ENCODE results near the gene ZNF418. TPM values are rescaled to one million over a fixed set of nuclear protein-coding genes. Genes with fewer than 3 reads are reported as not detected.

ZNF418 gene
- polyA plus RNA-seq, 1 of the 3 experiments (the other 2 are of a cell fraction): 0.07 TPM

DNA sequence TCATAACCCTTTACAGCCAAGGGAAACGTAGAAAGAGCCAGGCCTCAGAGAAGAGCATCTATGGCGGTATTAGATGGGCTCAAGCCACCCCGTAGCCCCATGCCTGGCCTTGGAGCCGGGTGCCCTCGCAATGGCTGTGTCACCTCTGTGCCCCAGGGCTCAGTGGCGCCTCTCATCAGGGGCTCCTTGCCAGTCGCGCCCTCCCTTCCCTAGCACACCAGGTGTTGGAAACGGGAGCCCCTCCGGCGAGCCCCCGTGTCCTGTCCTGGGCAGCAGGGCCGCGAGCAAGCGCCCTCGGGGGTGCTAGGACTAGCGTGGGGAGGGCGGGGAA is 11.9 kb upstream of the ZNF418 start:
- Histone ChIP-seq H3F3A (replicated peaks; ENCODE audit: insufficient read depth) (no peaks in the 10 kb centered on the region), H4K20me1 (ENCODE audit: insufficient read depth) (no peaks in the 10 kb centered on the region), H3K9ac (peak overlapping the region; percentile 81), H3K4me2 (peak overlapping the region; percentile 94), H3K4me1 (ENCODE audit: control insufficient read depth in 1 of 2, insufficient read depth in 2 of 2, low read depth in 1 of 2, low read length in 1 of 2) (peaks cover 0 to 7% of the 10 kb centered on the region in 2 experiments; a peak in 3 of 4 replicates), H3K36me3 (replicated peaks in 1 of 2; ENCODE audit: control insufficient read depth in 1 of 2, insufficient read depth in 2 of 2, low read length in 1 of 2) (peaks cover 19 to 20% of the 10 kb centered on the region in 2 experiments), H3K4me3 (ENCODE audit: low read depth in 2 of 2, low read length in 1 of 2) (peak overlapping the region; percentile 88 to 97), H3K27me3 (ENCODE audit: insufficient read depth) (no peaks in the 10 kb centered on the region), H3K79me2 (ENCODE audit: insufficient read depth) (peaks cover 53% of the 10 kb centered on the region), H3K9me3 (no peaks in the 10 kb centered on the region), H3K9me2 (no peaks in the 10 kb centered on the region), H2AFZ (ENCODE audit: low read depth) (peak overlapping the region; percentile 98; the same call in 1 of the 2 replicates), H3K27ac (ENCODE audit: low read depth in 2 of 2, low read length in 1 of 2) (peak overlapping the region in 1 of 2 experiments; percentile 53; a peak in 2 of 4 replicates)
- 5% methylated on average over 6 of the region's 18 CpGs for WGBS (ENCODE audit: low lambda C conversion rate)
- POLR2A ChIA-PET: no interaction called here
- CTCF ChIA-PET: no interaction called here
- DNase-seq: no peak
- TF ChIP-seq EP300 (IDR thresholded peaks at IDR 0.05; ENCODE audit: borderline replicate concordance in 1 of 2, low read depth in 1 of 2, low read length in 1 of 2) (no peak), TCF12 (IDR thresholded peaks at IDR 0.05) (no peak), ELF1 (IDR thresholded peaks at IDR 0.05) (no peak), GABPA (IDR thresholded peaks at IDR 0.05; ENCODE audit: low read depth) (no peak), RAD21 (IDR thresholded peaks at IDR 0.05; ENCODE audit: low read length) (no peak), RCOR1 (IDR thresholded peaks at IDR 0.05; ENCODE audit: low read length) (no peak), FOSL2 (IDR thresholded peaks at IDR 0.05; ENCODE audit: borderline replicate concordance, low read depth) (no peak), NRF1 (IDR thresholded peaks at IDR 0.05; ENCODE audit: low read depth, low read length) (no peak), TEAD4 (IDR thresholded peaks at IDR 0.05; ENCODE audit: borderline replicate concordance, insufficient read depth) (no peak), FOXJ3 (CRISPR knock-in tag; IDR thresholded peaks at IDR 0.05) (no peak), CHD2 (IDR thresholded peaks at IDR 0.05; ENCODE audit: low read length, partially characterized antibody) (no peak), GATA2 (CRISPR knock-in tag; IDR thresholded peaks at IDR 0.05) (no peak), YY1 (IDR thresholded peaks at IDR 0.05; ENCODE audit: low read depth) (no peak)
- TF ChIP-seq, protein P1, sequence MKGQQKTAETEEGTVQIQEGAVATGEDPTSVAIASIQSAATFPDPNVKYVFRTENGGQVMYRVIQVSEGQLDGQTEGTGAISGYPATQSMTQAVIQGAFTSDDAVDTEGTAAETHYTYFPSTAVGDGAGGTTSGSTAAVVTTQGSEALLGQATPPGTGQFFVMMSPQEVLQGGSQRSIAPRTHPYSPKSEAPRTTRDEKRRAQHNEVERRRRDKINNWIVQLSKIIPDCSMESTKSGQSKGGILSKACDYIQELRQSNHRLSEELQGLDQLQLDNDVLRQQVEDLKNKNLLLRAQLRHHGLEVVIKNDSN (IDR thresholded peaks at IDR 0.05; ENCODE audit: borderline replicate concordance, low read depth): no peak
- TF ChIP-seq, protein P2, sequence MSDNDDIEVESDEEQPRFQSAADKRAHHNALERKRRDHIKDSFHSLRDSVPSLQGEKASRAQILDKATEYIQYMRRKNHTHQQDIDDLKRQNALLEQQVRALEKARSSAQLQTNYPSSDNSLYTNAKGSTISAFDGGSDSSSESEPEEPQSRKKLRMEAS (IDR thresholded peaks at IDR 0.05; ENCODE audit: low read depth): no peak
- TF ChIP-seq, protein P3, sequence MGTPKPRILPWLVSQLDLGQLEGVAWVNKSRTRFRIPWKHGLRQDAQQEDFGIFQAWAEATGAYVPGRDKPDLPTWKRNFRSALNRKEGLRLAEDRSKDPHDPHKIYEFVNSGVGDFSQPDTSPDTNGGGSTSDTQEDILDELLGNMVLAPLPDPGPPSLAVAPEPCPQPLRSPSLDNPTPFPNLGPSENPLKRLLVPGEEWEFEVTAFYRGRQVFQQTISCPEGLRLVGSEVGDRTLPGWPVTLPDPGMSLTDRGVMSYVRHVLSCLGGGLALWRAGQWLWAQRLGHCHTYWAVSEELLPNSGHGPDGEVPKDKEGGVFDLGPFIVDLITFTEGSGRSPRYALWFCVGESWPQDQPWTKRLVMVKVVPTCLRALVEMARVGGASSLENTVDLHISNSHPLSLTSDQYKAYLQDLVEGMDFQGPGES (IDR thresholded peaks at IDR 0.05; ENCODE audit: low read depth, low read length): no peak

DNA sequence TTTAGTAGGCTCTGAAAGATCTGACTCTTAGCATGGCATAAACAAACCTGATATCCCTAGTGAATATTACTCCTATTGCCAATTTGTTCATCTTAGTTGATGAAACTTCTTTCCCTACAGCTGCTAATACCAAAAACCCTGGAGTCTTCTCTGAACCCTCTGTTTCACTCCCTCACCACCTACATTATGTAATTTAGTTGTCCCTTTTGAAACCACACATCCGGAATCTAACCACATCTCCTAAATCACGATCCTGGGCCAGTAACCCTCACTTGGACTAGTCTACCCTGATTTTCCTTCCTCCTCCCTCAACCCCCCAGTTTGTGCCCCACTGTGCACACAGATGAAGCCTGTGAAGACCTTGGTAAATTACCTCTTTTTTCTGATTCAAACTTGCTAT is 11.1 kb upstream of the ZNF418 start:
- no peak for DNase-seq
- H3K36me3 ChIP-seq (replicated peaks in 1 of 2; ENCODE audit: control insufficient read depth in 1 of 2, insufficient read depth in 2 of 2, low read length in 1 of 2): peaks cover 26 to 27% of the 10 kb centered on the region in 2 experiments
- no peaks in the 10 kb centered on the region for H4K20me1 ChIP-seq (ENCODE audit: insufficient read depth)
- peaks cover 53% of the 10 kb centered on the region for H3K79me2 ChIP-seq (ENCODE audit: insufficient read depth)
- H3K9me3 ChIP-seq: no peaks in the 10 kb centered on the region
- peaks cover 0 to 7% of the 10 kb centered on the region in 2 experiments; a peak in 3 of 4 replicates for H3K4me1 ChIP-seq (ENCODE audit: control insufficient read depth in 1 of 2, insufficient read depth in 2 of 2, low read depth in 1 of 2, low read length in 1 of 2)
- no peak for TF ChIP-seq SIN3A (IDR thresholded peaks at IDR 0.05; ENCODE audit: borderline replicate concordance, low read depth, low read length)
- TF ChIP-seq MEF2A (IDR thresholded peaks at IDR 0.05; ENCODE audit: borderline replicate concordance, low read depth): no peak
- no peak for TF ChIP-seq TEAD4 (IDR thresholded peaks at IDR 0.05; ENCODE audit: borderline replicate concordance, insufficient read depth)
- TF ChIP-seq NFIC (IDR thresholded peaks at IDR 0.05; ENCODE audit: borderline replicate concordance): no peak
- no peak for TF ChIP-seq YY1 (IDR thresholded peaks at IDR 0.05; ENCODE audit: low read depth)
- TF ChIP-seq CTCF (IDR thresholded peaks at IDR 0.05): no peak
- TF ChIP-seq, protein P4, sequence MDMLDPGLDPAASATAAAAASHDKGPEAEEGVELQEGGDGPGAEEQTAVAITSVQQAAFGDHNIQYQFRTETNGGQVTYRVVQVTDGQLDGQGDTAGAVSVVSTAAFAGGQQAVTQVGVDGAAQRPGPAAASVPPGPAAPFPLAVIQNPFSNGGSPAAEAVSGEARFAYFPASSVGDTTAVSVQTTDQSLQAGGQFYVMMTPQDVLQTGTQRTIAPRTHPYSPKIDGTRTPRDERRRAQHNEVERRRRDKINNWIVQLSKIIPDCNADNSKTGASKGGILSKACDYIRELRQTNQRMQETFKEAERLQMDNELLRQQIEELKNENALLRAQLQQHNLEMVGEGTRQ (IDR thresholded peaks at IDR 0.05; ENCODE audit: borderline replicate concordance, low read depth, low read length): no peak
- no peak for TF ChIP-seq FOXM1 (IDR thresholded peaks at IDR 0.05; ENCODE audit: low read depth)
- no peak overlapping the region for H3K9ac ChIP-seq
- H3K4me2 ChIP-seq: peak overlapping the region; percentile 94
- no peaks in the 10 kb centered on the region for H3K27me3 ChIP-seq (ENCODE audit: insufficient read depth)
- H2AFZ ChIP-seq (ENCODE audit: low read depth): no peak overlapping the region
- no peaks in the 10 kb centered on the region for H3K9me2 ChIP-seq
- CTCF ChIA-PET: no interaction called here
- peak overlapping the region; percentile 88 to 97 for H3K4me3 ChIP-seq (ENCODE audit: low read depth in 2 of 2, low read length in 1 of 2)
- WGBS (ENCODE audit: low lambda C conversion rate): 86% methylated on average over 2 of the region's 2 CpGs
- H3K27ac ChIP-seq (ENCODE audit: low read depth in 2 of 2, low read length in 1 of 2): no peak overlapping the region
- POLR2A ChIA-PET: no interaction called here
- H3F3A ChIP-seq (replicated peaks; ENCODE audit: insufficient read depth): no peaks in the 10 kb centered on the region
